HG03354 (cell line): ENCODE results near the gene C10orf143.

ENCODE experiments used
- ATAC-seq: cut with Tn5 transposase; IDR thresholded peaks from one replicate; pipeline ENCODE4 v1.9.1; 2021; ENCODE audit warnings: mild to moderate bottlenecking; ENCODE audit not compliant: unreplicated experiment, poor library complexity, severe bottlenecking

Gene C10orf143

DNA sequence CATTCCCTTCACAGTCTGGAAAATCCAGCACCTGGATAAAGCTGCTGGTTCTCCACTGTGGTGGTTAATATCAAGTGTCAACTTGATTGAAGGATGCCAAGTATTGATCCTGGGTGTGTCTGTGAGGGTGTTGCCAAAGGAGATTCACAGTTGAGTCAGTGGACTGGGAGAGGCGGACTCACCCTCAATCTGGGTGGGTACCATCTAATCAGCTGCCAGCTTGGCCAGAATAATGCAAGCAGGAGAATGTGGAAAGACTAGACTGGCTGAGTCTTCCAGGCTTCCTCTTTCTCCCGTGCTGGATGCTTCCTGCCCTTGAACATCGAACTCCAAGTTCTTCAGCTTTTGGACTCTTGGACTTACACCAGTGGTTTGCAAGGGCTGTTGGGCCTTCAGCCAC, 48.4 kb downstream of the C10orf143 start:
- no peak for ATAC-seq

- no peak for ATAC-seq
Observed at GRCh38 chr10:130061760-130062159, 48.9 kb downstream of the C10orf143 start.

DNA sequence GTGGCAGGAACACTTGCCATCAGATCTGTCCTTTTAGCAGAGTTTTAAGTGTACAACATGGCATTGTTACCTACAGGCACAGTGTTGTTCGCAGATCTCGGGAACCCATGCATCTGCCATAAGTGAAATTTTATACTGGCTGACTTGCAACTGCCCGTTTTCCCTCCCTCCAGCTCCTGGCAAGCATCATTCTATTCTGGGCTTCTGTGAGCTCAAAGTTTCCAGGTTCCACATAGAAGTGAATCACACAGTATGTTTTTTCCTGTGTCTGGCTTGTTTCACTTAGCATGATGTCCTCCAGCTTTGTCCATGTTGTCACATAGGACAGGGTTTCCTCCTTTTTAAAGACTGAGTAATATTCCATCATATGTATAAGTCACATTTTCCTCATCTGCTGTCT, 56.6 kb downstream of the C10orf143 start:
- no peak for ATAC-seq

DNA sequence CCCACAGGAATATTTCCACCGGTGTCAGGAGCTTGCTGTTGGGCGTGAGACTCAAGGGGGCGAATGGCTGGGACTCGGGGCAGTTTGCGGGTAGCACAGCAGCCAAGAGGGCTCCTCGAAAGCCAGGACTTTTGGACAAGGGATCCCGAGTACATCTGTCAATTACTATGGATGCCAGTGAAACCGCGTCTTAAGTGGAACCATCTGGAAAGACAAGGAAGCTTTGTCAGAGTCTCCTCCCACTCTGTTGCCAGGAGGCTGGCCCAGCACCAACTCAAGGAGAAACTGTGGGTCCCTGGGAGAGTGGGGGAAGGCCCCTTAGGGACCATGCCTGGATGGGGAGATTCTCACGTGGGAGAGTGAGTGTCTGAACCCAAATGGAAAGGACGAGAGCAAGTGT, 57.1 kb downstream of the C10orf143 start:
- no peak for ATAC-seq

DNA sequence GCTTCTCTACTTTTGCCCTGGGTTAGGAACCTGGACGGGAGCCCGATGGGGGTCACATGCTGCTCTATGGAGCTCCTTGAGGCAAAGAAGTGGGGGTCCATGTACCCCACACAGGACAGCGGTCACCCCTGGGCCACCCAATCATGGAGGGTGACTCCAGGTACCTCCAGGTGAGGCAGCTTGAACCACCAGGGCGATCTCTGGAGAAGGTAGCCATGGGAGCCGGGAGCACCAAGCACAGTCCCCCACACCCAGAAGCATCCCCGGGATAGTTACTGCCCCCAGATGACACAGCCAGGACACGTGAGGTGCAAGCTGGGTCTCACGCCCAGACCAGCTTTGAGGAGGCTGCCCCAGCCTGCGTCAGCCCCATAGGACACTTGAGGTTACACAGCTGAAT, 58.4 kb downstream of the C10orf143 start:
- no peak for ATAC-seq

DNA sequence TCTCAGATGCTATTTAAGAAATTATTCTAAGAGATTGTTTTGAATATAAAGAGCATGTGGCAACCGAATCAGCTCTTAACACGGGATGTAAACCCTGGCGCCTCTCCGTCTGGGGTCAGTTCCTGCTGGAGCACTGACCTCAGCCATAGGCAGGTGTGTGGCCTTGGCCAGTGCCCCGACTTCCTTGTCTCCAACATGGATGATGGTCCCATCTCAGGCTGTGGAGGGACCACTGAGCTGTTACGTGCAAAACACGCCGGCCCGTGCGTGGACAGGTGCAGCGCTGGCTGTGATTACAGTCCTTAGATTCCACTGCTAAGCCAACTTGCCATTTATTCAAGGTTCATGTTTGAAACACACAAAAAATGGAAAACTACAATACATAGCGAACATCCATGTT, 59.9 kb downstream of the C10orf143 start:
- no peak for ATAC-seq

DNA sequence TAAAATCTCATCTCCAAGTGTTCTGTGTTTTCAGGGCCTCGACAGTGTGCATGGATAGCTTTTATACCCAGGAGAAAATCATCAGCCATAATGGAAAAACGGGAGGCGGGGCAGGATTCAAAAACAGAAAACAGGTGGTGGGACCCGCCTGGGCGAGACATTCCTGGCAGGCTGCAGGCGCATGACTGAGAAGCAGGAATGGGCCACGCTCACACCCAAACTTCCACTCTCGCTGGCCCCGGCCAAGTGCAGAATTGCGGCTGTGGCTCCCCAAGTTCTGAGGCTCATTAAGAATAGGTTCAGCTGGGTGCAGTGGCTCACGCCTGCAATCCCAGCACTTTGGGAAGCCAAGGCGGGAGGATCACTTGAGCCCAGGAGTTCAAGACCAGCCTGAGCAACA, 60.6 kb downstream of the C10orf143 start:
- no peak for ATAC-seq

DNA sequence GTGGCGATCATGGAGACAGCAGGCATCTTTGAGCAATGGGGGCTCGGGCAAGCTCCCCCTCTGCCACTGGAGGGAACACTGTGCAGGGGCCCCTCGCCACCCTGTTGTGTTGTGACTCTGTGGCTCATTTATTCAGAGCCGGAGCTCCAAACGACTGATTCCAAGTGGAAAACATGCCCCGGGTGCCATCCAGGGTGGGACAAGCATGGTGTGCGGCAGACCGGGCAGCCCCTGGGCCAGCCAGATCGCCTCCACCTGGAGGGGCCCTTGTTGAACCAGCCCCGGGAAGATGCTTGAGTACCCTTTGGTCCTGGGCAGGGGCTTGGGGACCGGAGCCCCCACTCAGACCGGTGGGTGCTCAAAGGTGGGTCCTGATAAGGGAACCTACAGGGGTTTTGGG, 61.4 kb downstream of the C10orf143 start:
- no peak for ATAC-seq

- no peak for ATAC-seq
Observed at GRCh38 chr10:130048081-130048480, 62.5 kb downstream of the C10orf143 start.

GRCh38 chr10:130047336-130047735, 63.3 kb downstream of the C10orf143 start:
- no peak for ATAC-seq

DNA sequence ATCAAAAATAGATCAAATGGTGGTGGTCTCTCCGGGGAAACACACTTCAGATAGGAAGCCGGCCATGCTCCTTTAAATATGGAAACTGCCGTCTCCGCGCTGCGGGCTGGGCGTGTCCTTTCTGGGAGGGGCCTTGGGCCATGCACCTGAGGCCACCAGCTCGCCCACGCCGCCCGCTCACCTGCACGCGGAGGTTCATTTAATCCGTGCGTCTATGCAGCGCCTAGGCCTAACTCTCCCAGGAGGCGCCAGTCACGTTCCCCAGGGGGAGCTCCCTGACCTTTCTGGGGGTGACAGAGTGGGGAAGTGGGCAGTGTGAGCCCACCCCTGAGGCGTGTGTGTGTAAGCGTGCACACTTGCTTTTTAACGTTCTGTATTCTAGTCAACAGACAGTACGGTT, 64.0 kb downstream of the C10orf143 start:
- ATAC-seq, result no peak

DNA sequence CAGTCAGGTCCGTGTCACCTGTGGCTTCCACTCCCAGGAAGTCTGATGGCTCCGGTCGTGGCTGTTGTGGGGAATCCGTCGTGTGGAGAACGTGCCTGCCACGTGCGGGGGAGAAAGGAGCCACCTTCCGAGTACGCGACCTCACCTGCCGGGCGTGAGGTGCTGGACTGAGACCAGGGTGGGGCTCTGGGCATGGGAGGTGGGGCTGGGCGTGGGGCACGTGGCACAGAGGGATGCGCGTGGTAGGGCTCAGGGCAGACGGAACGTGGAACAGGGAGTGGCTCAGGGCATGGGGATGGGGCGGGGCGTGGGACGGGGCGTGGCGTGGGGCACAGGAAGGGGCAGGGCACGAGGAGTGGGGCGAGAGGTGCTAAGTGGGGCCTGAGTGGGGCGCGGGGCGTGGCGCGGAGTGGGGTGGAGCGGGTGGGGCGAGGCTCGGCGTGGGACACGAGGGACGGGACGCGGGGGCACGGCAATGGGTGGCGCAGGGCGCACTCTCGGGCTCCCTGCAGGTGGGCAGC, 64.8 kb downstream of the C10orf143 start:
- no peak for ATAC-seq

- no peak for ATAC-seq
Observed at GRCh38 chr10:130045091-130045652, 65.5 kb downstream of the C10orf143 start.

GRCh38 chr10:130044067-130045061, 66.3 kb downstream of the C10orf143 start:
- ATAC-seq, result no peak

DNA sequence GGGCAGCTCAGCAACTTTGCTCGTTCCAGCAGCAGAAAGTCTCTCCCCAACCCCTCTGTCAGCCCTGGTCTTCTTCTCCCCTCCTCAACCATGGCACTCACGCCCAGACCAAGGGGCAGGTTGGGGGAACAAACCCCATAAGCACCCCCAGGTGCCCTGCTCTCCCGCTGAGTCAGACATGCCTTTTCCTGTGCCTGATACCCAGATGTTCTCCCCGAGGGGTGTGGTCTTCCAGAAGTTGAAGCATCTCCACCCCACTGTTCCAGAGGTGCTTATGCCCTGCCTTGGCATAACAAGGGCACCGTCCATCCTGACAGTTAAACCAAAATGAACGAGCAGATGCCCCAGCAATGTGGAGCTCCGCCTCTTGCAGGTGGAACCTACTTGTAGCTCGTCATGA, 67.1 kb downstream of the C10orf143 start:
- ATAC-seq, result no peak

- no peak for ATAC-seq
Observed at GRCh38 chr10:130042381-130042780, 68.2 kb downstream of the C10orf143 start.

DNA sequence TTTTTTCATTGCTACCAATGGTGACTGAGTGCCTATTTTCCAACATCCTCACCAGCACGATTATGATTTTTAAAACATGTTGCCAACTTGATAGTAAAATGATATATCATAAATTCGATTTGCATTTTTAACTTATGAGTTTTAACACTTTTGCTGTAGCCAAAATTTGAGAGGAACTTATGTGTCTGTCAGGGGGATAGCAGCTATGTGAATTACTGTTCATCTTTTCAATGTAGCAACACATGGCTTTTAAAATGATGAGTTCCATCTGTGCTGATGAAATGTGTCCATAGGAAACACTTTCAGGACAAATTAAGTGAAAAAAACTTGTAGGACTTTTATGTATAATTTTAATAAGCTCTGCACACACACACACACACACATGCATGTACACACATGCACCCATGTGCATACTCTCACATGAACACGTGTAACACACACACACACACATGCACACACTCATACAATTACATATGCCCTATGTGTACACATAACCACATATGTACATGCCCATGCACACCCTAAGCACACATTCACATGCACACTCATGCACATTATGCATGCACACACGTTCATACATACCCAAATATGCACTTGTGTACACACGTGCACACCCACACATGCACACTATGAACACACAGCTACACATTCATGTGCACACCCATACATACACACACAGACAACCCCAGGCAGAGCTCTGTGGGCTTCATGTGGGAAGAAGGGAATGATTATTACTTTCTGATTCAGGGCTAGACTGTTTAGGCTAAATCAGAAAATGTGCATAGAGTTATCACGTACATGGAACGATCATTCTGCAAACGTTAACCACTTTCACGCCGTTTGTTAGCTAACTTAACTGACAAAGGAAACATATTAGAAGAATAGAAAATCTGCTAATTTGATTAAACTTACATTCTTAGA, 68.9 kb downstream of the C10orf143 start:
- no peak for ATAC-seq

- no peak for ATAC-seq
Observed at GRCh38 chr10:130040817-130041330, 69.8 kb downstream of the C10orf143 start.

DNA sequence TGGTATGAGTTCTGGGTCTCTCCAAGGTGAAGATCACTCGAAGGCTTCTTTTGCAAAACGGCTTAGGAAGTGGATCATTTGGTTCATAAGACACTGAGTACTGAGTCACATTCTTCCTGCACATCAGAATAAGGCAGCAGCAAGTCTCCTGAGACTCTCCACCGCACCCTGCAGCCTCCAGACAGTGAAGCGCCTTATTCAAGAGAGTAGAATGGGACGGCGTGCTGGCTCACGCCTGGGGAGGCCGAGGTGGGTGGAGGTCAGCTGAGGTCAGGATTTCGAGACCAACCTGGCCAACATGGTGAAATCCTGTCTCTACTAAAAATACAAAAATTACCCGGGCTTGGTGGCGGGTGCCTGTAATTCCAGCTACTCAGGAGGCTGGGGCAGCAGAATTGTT, 70.3 kb downstream of the C10orf143 start:
- no peak for ATAC-seq

DNA sequence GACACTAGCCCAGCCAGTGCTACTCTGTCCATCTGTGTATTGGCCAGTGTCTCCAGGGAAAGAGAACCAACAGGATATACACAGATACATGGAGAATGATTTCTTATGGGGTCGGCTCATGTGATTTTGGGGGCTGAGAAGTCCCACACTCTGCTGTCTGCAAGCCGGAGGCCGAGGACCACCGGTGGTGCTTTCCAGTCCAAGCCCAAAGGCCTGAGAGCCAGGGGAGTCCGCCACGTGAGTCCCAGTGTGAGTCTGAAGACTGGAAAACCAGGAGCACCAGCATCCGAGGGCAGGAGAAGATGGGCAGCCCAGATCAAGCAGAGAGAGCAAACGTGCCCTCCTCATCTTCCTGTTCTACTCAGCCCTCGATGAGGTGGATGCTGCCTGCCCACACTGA, 71.5 kb downstream of the C10orf143 start:
- ATAC-seq, result no peak
